Fibroblast of lung (primary cell): ENCODE data around the gene PTGS1.

Experiments used
- CTCF ChIP-seq, 2 donors: IDR thresholded peaks in 1 of 2; conservative IDR thresholded peaks in 1 of 2; 1 replicate in 1 of 2; 2 replicates in 1 of 2; pipeline ENCODE4 v1.5.1; 2011 to 2012; ENCODE audit warnings: low read length in 2 of 2, control low read depth in 1 of 2, inconsistent platforms in 1 of 2, low read depth in 1 of 2, mild to moderate bottlenecking in 1 of 2
- EZH2 ChIP-seq: IDR thresholded peaks from 2 replicates; pipeline ENCODE4 v1.5.1; 2012; ENCODE audit warnings: low read length, control low read depth, mild to moderate bottlenecking; ENCODE audit errors: missing control alignments

DNA sequence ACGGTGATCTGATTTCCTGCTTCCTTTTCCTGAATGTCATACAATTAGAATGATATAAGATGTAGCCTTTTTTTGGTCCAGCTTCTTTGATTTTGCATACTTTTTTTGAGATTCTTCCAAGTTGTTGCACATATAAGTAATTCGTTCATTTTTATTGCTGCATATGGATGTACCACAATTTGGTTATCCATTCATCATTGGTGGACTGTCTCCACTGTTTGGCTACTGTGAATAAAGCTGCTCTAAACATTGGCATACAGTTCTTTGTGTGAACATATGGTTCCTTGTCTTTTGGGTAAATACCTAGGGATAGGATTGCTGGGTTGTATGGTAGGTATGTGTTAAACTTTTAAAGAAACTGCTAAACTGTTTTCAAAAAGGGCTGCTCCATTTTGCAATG is 54.3 kb downstream of the PTGS1 start:
- TF ChIP-seq CTCF (conservative IDR thresholded peaks at IDR 0.05 in 1 of 2, IDR thresholded peaks at IDR 0.05 in 1 of 2; ENCODE audit: low read depth in 1 of 2, low read length in 2 of 2), result no peak
- no peak for TF ChIP-seq EZH2
